Endodermal cell (in vitro differentiated cells): ENCODE measurements around the gene TIAM1. TPM values are rescaled to one million over a fixed set of nuclear protein-coding genes. Genes with fewer than 3 reads are reported as not detected.

Experiments
- DNase-seq: peaks from one replicate; pipeline ENCODE4 v3.0.0-alpha.2; 2017
- H3K27ac ChIP-seq: 2 replicates; pipeline ENCODE4 v1.5.1; 2013; ENCODE audit warnings: mild to moderate bottlenecking, low read depth, low read length, moderate library complexity
- H3K27me3 ChIP-seq: 2 replicates; pipeline ENCODE4 v1.6.1; 2013; ENCODE audit warnings: mild to moderate bottlenecking, low read length, moderate library complexity; ENCODE audit not compliant: insufficient read depth, control insufficient read depth, poor library complexity, severe bottlenecking
- H3K36me3 ChIP-seq: 2 replicates; pipeline ENCODE4 v1.7.0; 2013; ENCODE audit warnings: mild to moderate bottlenecking, low read length, moderate library complexity; ENCODE audit not compliant: control insufficient read depth, insufficient read depth
- H3K4me1 ChIP-seq: one replicate; pipeline ENCODE4 v1.7.0; 2013; ENCODE audit warnings: low read length; ENCODE audit not compliant: control insufficient read depth, insufficient read depth
- H3K4me3 ChIP-seq: 2 replicates; pipeline ENCODE4 v1.5.1; 2013; ENCODE audit warnings: mild to moderate bottlenecking, low read length, moderate library complexity
- H3K9ac ChIP-seq: 2 replicates; pipeline ENCODE4 v1.6.1; 2013; ENCODE audit warnings: mild to moderate bottlenecking, low read length, moderate library complexity; ENCODE audit not compliant: poor library complexity, severe bottlenecking; ENCODE audit errors: extremely low read depth
- H3K9me3 ChIP-seq: 2 replicates; pipeline ENCODE4 v1.6.1; 2013; ENCODE audit warnings: mild to moderate bottlenecking, low read length, moderate library complexity; ENCODE audit not compliant: control insufficient read depth
- H3K27ac Mint-ChIP-seq: 2 replicates; pipeline ENCODE4 v1.8.0; 2020; ENCODE audit warnings: mixed read lengths
- H3K27me3 Mint-ChIP-seq: 2 replicates; pipeline ENCODE4 v1.8.0; 2021; ENCODE audit warnings: mild to moderate bottlenecking, mixed read lengths; ENCODE audit not compliant: insufficient read depth
- H3K36me3 Mint-ChIP-seq: 2 replicates; pipeline ENCODE4 v1.8.0; 2020; ENCODE audit warnings: low read depth, mixed read lengths
- H3K4me1 Mint-ChIP-seq: 2 replicates; pipeline ENCODE4 v1.8.0; 2020; ENCODE audit warnings: mixed read lengths
- H3K4me3 Mint-ChIP-seq: 2 replicates; pipeline ENCODE4 v1.8.0; 2020; ENCODE audit warnings: mild to moderate bottlenecking, moderate library complexity, mixed read lengths
- H3K9me3 Mint-ChIP-seq: 2 replicates; pipeline ENCODE4 v1.8.0; 2020; ENCODE audit warnings: mild to moderate bottlenecking, mixed read lengths
- CTCF ChIP-seq: fragments of 200-600 bp; sonication (generic); conservative IDR thresholded peaks from 2 replicates; pipeline ENCODE4 v1.5.0; 2021; ENCODE audit warnings: antibody characterized with exemption, mild to moderate bottlenecking
- WGBS, 2 experiments: methylation state at CpG; one replicate each; pipeline versions ENCODE4 v1.1.5 to v1.1.7; 2013; ENCODE audit warnings: missing lambda C conversion rate in 2 of 2, mixed read lengths in 1 of 2; ENCODE audit not compliant: insufficient coverage in 1 of 2, insufficient read length in 1 of 2; 5-methylcytosine and 5-hydroxymethylcytosine counted together
- total RNA-seq, 2 donors: library from RNA; stranded (reverse); fragmentation: NEBNext Ultra II Directional in 1 of 2; extraction: Animal tissue kit (Norgen Biotek cat#: 25700) in 1 of 2; gene quantifications; 2 replicates in 1 of 2; 3 replicates in 1 of 2; pipeline ENCODE4 v1.2.1, GENCODE V29; 2021

Gene TIAM1
- total RNA-seq, 2 donors from 2014 or later = 29.4 to 33.3 TPM

- H3K27me3 Mint-ChIP-seq = no peaks in the 10 kb centered on the region
- no peaks in the 10 kb centered on the region for H3K9me3 ChIP-seq
- WGBS, 2 experiments = 79 to 89% methylated on average over 23 to 25 of the region's 25 CpGs
- peak overlapping the region; percentile 12 for H3K27ac Mint-ChIP-seq
- H3K4me3 Mint-ChIP-seq = no peak overlapping the region
- no peaks in the 10 kb centered on the region for H3K9me3 Mint-ChIP-seq
- no peak for DNase-seq
- peaks cover 33% of the 10 kb centered on the region for H3K4me1 Mint-ChIP-seq
- H3K9ac ChIP-seq = no peak overlapping the region
- H3K27ac ChIP-seq = no peak overlapping the region
- no peaks in the 10 kb centered on the region for H3K36me3 Mint-ChIP-seq
- H3K36me3 ChIP-seq = no peaks in the 10 kb centered on the region
- H3K4me3 ChIP-seq = no peak overlapping the region
- TF ChIP-seq CTCF = no peak
- no peaks in the 10 kb centered on the region for H3K27me3 ChIP-seq
- H3K4me1 ChIP-seq = peaks cover 13% of the 10 kb centered on the region
Observed at GRCh38 chr21:31173881-31174555, 170.0 kb downstream of the TIAM1 start.

GRCh38 chr21:31172328-31172727, 171.7 kb downstream of the TIAM1 start:
- peak; percentile 59 for DNase-seq
- Histone ChIP-seq H3K36me3 (no peaks in the 10 kb centered on the region), H3K4me3 (no peak overlapping the region), H3K9me3 (no peaks in the 10 kb centered on the region), H3K27me3 (no peaks in the 10 kb centered on the region), H3K27ac (no peak overlapping the region), H3K9ac (no peak overlapping the region), H3K4me1 (peaks cover 13% of the 10 kb centered on the region)
- no peak for TF ChIP-seq CTCF
- no peak overlapping the region for H3K4me3 Mint-ChIP-seq
- H3K27ac Mint-ChIP-seq = peak overlapping the region; percentile 80
- no peaks in the 10 kb centered on the region for H3K27me3 Mint-ChIP-seq
- 66 to 70% methylated on average over 5 to 6 of the region's 6 CpGs for WGBS, 2 experiments
- no peaks in the 10 kb centered on the region for H3K36me3 Mint-ChIP-seq
- no peaks in the 10 kb centered on the region for H3K9me3 Mint-ChIP-seq
- peaks cover 26% of the 10 kb centered on the region for H3K4me1 Mint-ChIP-seq

- no peaks in the 10 kb centered on the region for H3K27me3 ChIP-seq
- H3K9me3 ChIP-seq = no peaks in the 10 kb centered on the region
- H3K27ac ChIP-seq = no peak overlapping the region
- Mint-ChIP-seq H3K4me1 (peaks cover 22% of the 10 kb centered on the region), H3K27me3 (no peaks in the 10 kb centered on the region), H3K36me3 (peaks cover 7% of the 10 kb centered on the region), H3K9me3 (no peaks in the 10 kb centered on the region), H3K27ac (no peak overlapping the region), H3K4me3 (no peak overlapping the region)
- no peak for DNase-seq
- WGBS, 2 experiments = 85 to 95% methylated on average over 4 to 8 of the region's 8 CpGs
- peaks cover 15% of the 10 kb centered on the region for H3K36me3 ChIP-seq
- no peak overlapping the region for H3K9ac ChIP-seq
- H3K4me3 ChIP-seq = no peak overlapping the region
- no peak for TF ChIP-seq CTCF
- peaks cover 7% of the 10 kb centered on the region for H3K4me1 ChIP-seq
Observed at GRCh38 chr21:31164713-31165694, 179.1 kb downstream of the TIAM1 start.
